M059J (cell line): Measurements from ENCODE around the gene DOC2B. TPM values are rescaled to one million over a fixed set of nuclear protein-coding genes. Genes with fewer than 3 reads are reported as not detected.
"Not testable (repeated sequence)": the region's sequence is repeated elsewhere in the genome, so short reads cannot be mapped to it uniquely, and the experiment has no call there.

Experiments
- DNase-seq: peaks from one replicate; pipeline ENCODE4 v3.0.0-alpha.2; 2012; ENCODE audit warnings: low read depth
- total RNA-seq: library from RNA; depleted of rRNA; stranded (reverse); fragments of >200 nt; shearing (Covaris generic); gene quantifications from 2 replicates; pipeline ENCODE4 v1.2.3, GENCODE V29; 2014

The DOC2B gene
- total RNA-seq, 1 experiment from 2014 or later, result under 0.01 TPM

DNA sequence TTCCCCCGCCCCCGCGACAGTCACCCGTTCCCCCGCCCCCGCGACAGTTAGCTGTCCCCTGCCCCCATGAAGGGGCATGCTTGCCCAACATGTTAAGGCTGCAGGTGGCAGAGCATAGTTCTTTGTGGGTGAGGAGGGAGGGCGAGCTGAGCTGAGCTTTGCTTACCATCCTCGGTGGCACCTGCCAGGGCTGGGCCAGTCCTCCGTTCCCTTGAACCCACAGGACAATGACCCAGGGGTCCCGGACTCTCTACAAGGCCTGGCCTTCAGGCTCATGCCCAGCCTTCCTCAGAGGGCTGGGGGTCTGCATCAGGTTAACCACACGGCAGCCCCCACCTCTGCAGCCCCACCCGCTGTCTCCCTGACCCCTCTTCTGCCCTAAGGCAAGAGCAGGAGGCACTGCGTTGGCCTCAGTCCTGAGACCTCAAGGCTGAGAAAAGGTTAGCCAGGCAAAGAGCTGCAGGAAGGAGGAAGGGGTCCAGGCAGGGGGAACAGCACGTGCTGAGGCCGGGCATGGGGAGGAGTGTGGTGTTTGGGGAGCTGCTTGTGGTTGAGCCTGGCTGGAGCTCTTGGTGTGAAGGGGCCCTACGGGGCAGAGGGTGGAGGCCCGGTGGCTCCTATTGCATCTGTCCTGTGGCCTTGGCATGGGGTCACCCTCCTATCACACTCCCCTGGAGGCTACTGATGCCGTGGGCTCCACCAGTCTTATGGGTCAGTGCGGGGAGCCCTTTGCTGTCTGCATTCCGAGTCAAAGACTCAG is 11.4 kb upstream of the DOC2B start:
- no peak for DNase-seq

DNA sequence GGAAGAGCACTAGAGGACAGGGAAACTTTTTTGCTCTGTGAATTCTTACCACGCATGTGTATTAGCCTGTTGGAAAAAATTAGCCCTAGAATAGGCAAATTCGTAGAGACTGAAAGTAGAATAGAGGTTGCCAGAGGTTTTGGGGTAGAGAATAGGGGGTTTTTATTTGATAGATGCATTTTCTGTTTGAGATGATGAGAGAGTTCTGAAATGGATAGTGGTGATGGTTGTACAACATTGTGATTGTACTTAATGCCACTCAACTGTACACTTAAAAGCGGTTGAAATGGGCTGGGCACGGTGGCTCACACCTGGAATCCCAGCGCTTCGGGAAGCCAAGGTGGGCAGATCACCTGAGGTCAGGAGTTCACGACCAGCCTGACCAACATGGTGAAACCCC is 8.0 kb upstream of the DOC2B start:
- no peak for DNase-seq

DNA sequence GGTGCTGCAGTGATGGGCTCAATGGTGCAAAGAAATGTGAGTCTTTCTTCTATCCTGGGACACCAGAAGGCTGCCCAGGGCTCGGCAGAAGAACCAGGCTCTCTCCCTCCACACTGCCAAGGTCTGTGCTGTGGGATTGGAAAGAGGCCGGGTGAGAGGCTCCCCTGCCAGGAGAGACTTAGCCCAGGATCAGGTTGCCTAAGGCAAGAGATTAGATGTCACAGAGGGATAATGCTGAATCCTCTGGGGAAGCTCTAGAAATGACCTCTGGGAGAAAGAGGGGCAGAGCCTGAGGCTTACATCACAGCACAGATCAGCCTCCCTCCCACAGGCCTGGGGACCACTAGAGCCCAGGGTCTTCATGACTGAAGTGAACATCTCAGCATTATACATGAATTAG is 5.7 kb upstream of the DOC2B start:
- DNase-seq, result no peak

DNA sequence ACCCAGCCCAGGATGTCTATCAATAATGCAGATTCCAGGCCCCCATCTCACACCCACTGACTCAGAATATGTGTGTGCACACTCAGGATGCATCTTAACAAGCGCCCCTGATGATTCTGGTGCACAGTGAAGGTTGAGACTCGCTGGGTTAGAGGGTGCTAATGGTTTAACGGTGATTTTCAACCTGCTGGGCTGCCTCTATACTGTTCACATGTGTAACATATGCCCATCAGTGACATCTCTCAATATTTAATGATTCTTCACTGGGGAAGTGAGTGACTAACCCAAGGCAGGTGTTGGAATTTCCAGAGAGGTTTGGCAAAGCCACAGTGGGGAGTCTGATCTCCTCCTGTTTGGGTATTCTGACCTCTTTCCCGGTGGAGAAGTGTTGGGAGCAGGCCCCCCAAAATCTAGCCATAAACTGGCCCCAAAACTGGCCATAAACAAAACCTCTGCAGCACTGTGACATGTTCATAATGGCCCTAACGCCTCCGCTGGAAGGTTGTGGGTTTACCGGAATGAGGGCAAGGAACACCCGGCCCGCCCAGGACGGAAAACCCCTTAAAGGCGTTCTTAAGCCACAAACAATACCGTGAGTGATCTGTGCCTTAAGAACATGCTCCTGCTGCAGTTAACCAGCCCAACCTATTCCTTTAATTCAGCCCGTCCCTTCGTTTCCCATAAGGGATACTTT is 4.1 kb upstream of the DOC2B start:
- DNase-seq, result no peak

DNA sequence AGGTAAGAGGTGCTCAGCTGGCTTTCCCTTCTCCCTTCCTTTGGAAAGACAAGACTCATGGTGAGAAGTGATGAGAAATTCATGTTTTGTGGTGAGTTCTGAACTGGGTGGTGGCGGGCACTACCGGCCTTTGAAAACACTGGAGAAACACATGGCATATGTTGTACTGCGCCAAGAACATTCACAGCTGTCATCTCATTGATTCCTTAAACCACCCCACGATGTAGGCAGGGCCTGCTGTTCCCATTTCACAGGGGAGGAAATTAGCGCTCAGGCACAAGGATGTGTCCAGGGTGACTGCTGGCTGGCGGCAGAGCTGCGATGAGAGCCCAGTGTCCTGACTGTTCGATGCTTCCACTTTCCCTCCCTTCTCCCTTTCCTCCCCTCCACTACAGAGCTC is 1.6 kb upstream of the DOC2B start:
- DNase-seq, result no peak

DNA sequence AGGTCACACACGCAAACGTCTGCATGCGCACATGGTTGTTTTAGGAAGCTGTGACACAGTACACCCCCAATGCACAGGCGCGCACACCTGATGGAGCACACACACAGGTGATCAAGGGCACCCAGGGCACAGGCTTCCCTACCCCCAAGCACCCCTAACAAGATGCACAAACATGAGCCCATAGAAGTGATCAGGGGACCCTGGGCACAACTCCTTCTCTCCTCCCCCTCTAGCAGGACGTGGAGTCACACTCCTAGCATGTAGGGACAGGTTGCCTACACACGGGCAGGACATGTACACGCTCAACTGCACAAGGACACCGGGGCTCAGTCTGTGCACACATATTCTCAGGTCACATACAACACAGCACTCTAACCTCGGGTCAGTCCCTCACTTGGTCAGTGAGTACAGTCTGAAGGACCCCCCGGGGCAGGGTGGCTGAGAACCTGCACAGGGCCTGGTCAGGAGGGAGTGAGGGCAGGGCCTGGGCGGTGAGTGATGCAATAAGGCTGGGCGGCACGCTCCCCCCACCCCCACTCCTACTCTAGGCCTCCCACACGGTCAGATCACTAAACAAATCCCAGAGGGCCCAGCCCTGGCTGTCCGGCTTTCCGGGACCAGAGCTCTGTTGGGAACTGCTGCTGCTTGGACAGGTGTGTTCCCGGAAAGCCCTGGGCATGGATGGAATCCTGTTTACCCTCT is 751 bp upstream of the DOC2B start:
- DNase-seq, result no peak

DNA sequence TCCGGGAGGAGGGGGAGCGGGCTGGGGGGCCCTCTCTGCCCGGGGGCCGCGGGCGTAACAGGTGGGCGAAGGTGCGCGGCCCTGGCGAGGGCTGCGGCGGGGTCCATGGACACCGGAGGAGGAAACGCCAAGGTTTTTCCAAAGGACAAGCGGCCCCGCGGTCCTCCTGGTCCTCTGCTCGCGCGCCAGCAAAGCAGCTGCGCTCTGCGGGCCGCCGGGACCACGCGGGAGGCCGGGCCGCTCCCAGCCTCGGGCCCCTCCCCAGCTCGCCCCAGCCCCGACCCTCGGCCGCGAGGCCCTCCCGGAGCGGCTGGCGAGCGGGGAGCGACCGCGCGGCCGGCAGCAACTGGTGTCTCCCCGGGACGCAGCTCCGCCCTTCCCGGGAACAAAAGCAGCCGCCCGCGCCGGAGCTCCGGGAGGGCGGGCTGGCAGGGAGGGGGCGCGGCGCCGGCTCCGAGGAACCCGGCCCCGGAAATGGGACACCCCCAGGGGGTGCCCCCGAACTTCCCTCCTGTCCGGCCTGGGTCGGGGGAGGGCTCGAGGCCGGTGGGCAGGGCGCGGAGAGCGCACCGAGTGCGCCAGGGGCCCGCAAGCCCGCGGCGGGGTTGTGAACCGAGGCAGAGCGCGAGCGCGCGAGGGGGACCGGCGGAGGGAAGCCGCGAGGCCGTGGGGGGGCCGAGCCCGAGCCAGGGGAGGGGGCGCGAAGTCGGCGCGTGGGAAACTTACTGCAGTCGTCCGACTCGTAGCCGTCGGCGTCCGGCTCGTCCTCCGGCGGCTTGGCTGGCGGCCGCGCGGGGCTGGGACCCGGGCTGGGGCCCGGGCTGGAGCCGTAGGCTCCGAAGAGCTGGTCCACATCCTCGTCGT is 837 bp downstream of the DOC2B start:
- DNase-seq, result no peak

DNA sequence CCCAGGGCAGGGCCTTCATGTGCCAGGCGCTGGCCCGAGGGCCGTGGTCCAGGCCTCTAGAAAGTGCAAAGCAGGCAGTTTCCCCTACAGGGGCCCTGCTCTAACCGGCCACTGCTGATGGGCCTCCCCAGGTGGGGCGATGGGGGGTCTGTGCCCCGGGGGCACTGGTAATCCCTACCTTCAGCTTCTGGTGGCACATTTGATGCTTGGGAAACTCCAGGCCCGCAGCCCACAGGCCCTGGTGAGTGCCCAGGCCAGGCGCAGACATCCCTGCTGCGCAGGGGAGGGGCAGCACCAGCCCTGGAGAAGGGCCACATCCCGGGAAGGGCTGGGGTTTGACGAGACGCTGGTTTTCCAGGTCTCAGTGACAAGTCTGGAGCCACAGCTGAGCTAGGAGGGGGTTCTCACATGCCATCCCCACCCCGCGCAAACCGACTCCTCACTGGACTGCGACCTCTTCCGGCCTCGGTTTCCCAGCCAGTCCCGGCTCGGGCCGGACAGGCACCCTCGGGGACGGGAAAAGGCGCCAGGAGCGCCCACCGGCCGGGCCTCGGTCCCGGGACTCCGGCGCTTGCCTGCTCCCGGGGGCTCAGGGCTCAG is 1.6 kb downstream of the DOC2B start:
- no peak for DNase-seq

DNA sequence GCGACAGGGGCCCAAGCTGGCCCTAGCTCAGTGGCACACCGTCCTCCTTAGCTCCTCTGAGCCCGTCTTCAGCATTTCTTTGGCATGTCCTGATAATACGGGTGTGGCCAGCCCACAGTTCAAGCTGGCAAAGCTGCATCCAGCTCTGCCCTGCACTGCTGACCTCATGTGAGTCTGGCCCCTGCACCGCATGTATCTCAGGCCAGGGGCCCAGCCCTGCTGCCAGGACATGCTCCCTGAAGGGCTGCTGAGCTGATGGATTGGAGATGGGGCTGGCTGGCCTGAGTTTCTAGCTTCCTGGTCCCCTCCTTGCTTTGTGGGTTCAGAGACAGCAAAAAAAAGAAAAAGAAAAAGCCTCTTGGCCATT is 2.4 kb downstream of the DOC2B start:
- no peak for DNase-seq

DNA sequence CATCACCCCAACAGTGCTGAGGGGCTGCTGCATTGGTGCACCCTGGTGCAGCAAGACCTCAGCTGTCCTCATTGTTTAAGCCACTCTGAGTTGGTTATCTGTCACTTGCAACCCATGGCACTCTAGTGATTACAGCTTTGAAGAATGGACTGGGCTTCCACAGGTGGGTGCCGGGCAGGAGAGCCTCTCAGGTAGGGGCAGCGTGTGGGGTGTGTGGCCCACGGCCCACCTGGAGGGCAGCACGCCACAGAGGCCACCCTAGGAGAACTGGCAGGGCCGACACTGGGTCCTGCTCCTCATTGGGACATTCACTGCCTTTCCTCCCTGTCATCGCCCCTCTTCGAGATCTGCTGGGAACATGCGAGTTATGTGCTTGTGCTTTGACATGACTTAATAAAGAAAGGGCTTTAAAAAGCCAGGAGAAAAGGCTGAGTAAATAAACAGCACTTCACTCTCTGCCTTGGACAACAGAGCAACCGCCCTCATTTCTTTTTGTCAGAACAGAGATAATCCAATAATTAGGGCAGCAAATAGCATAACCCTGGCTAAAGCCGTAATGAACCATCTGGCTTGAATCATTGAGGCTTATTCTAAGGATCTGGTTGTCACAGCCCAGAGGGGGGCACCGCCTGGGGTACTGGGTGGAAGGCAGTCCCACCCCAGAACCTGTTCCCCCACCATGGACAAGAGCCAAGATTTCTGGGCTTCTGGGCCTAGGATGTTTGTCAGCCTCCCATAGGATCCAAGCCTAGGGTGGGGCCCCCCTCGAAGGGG is 3.0 kb downstream of the DOC2B start:
- no peak for DNase-seq

DNA sequence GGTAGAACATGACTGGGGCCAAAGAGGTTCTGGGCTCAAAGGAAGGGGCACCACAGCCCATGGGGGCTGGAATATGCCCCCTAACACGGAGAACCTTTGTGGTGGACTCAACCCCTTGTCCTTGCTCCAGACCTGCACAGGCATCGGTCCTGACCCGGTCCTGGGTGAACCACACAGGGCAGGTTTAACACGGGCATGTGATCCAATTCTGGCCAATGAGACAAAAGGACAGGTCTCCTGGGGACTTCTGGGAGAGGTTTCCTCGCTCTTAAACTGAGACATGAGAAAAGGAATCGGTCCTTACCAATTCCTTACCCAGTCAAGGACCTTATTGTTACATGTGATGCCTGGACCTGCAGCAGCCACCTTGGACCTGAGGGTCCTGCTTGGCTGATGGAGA is 3.7 kb downstream of the DOC2B start:
- no peak for DNase-seq

DNA sequence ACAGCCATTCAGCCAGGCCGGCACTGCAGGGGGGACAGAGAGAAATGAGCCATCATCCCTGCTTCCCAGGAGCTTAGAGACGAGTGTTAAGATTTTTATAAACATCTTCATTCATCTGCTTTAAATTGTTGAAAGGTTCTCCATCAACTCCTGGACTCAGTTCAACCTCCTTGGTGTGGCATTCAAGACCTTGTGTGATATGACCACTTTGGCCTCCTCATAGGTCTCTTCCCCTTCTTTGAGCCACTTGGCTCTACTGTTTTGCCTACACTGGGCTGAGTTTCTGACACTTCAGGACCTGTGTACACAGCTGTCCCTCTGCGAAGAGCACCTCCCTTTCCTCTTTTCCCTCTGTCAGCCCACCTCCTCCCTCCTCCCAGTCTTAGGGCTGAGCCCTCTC is 4.3 kb downstream of the DOC2B start:
- no peak for DNase-seq

DNA sequence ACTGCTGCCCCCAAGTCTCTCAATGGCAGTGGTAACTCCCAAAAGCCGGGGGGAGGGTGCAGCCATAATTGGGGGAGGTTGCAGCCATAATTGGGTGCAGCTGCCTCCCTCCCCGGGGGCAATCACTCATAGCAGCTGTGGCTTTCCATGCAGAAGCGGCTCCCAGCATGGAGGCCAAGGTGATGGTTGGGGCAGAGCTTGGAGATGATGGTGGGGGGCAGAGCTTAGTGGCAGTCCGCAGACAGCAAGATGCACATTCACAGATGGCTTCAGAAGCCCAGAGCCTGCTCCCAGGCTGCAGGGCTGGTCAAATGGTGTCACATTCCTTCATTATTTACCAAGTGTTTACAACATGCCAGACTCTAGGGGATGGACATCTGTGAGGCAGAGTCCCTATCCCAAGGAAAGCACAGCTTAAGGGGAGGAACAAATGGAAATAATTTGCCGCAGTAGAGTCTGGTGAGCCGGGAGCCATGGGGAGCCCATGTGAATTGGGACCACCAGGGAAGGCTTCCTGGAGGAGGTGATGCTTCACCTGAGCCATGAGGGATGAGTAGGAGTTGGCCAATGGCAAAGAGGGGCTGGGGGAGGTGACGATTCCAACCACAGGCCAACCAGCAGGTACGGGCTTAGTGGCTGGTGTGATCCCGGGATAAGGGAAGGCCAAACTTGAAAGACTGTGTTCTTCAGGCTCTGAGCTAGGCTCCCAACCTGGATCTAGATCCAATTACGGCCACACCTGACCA is 8.1 kb downstream of the DOC2B start:
- DNase-seq, result no peak

DNA sequence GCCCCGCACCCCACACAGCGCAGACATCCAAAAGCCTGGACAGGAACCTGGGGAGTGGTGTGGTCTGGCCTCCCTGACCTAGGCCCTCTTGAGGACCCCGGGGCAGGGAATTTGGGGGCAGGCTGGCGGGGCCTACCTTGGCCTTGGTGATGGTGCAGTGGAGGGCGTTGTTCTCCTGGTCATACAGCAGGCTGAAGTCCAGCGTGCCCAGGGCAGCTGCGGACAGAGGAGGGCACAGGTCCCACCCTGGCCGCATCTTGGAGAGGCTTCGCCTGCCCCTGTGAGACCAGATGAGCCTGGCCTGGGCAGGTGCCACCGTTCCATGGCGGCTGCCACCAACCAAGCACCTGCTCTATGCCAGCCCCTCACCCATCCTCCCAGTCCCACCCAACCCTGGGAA is 9.0 kb downstream of the DOC2B start:
- DNase-seq, result no peak

DNA sequence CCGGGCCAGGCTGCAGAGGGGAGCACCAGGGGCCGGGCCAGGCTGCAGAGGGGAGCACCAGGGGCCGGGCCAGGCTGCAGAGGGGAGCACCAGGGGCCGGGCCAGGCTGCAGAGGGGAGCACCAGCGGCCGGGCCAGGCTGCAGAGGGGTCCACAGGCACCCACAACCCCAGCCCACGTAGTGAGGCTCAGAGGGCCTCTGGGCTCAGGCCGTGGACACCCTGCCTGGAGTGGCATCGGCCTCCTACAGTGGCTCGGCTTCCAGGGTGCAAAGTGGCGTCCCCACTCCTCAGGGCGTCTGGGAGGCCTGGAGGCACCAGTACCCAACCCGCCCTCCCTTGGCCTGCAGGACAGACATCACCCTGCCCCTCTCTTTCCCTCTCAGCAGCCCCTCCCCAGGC is 9.6 kb downstream of the DOC2B start:
- no peak for DNase-seq

DNA sequence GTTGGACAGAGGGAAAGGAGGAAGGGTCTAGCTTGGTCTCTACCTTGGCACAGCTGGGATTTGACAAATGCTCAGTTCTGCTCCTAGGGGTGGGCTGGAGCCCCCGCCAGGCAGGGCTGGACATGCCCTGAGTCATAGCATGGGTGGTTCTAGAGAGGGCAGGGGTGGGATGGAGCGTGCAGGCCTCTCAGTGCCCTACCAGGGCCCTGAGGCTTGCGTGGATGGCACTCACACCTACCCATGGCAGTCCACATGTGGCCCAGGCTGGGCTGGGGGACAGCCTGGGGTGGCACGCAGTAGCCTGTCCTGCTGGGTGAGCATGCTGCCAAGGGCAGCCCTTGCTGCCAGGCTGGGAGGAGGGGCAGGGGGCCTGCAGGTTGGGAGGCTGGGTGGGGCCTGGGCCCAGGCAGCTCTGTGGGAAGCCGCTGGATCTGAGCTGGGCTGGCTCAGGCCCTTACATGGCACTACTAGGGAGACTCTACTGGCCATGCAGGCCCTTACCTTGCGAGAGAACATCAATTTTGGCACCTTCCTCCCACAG is 11.2 kb downstream of the DOC2B start:
- no peak for DNase-seq

DNA sequence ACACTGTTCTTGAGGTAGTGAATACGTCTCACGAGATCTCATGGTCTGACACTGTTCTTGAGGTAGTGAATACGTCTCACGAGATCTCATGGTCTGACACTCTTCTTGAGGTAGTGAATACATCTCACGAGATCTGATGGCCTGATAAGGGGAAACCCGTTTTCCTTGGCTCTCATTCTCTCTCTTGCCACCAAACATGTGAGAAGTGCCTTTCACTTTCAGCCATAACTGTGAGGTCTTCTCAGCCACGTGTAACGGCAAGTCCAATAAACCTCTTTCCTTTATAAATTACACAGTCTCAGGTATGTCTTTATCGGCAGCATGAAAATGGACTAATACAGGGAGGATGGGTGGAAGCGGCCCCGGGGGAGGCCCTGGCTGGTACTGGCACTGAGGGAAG is 12.8 kb downstream of the DOC2B start:
- DNase-seq, result not testable (repeated sequence)

DNA sequence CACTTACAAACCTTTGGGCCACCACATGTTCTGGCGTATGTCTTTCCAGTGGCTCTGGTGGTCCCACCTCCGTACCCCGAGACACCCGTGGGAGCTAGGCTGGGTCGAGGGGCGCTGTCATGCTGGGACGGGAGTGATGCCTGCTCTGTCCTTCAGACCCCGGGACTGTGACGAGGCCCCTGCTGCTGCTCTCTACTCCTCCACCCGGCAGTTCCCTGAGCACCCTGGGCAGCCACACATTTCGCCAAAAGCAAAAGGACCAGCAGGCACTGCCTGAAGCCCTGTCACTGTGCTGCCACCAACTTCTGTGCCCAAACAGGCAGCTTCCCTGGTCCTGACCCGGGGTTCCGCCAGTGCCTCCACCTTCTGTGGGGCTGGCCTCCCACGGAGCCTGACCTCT is 15.5 kb downstream of the DOC2B start:
- no peak for DNase-seq

DNA sequence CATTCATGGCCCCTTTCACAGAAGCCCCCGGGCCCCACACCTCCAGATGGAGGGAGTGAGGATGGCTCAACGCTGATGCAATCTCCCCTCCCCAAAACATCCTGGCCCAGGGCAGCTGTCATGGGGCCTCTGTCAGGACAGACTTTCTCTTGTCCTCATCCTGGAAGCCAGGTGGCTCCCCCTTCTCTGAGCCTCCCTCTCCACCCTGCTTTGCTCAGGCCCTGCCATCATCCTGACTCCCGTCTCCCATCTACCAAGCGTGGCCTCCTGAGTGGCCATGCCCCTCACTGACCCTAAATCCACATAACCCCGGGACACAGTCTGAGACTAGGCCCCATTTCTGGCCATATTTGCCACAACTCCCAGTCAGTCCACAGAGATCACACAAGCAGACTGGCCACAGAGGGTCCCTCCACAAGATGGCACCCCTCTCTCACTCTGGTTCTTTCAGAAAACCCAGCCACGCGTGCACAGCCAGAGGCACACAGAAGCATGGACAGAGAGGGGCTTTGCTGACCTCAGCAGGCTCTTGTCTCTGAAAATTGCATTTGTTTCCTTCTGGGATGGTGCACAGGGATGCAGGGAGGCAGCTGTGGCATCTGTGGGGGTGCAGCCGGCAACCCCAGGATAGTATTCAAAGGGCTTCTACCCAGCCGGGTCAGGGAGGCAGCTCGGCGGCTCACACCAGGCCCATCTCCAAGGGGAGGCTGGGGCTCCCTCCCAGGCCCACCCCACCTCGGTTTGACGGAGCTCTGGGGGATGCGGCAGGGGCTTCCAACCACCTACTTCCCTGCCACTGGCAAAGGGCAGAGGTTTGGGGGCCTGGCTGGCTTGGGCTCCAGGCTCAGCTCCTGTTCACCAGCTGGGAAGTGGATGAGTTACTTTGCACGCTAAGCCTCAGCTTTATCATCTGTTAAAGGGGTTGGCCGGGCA is 16.9 kb downstream of the DOC2B start:
- peak; percentile 41 for DNase-seq
